Left lung (tissue), 10 donors: ENCODE results near the gene OTOG. TPM values are rescaled to one million over a fixed set of nuclear protein-coding genes. Genes with fewer than 3 reads are reported as not detected.

Experiments used
- ATAC-seq: fragments of 200-7000 bp; cut with Tn5 transposase; one replicate; pipeline ENCODE4 v1.9.1; 2020; ENCODE audit warnings: moderate library complexity
- DNase-seq, 4 donors: peaks; one replicate each; pipeline ENCODE4 v3.0.0-alpha.2; 2013 to 2020
- H3K27ac ChIP-seq, 2 donors: fragments of 200-600 bp; sonication (generic) in 1 of 2; one replicate each; pipeline versions ENCODE4 v1.5.0 to v1.8.0; 2020 to 2021
- H3K27me3 ChIP-seq, 2 donors: fragments of 200-600 bp; sonication (generic) in 1 of 2; one replicate each; pipeline versions ENCODE4 v1.5.0 to v1.8.0; 2020 to 2021
- H3K36me3 ChIP-seq, 2 donors: fragments of 200-600 bp; sonication (generic) in 1 of 2; one replicate each; pipeline versions ENCODE4 v1.5.0 to v1.8.0; 2020 to 2021
- H3K4me1 ChIP-seq, 2 donors: fragments of 200-600 bp; one replicate each; pipeline ENCODE4 v1.8.0; 2021
- H3K4me3 ChIP-seq, 2 donors: fragments of 200-600 bp; sonication (generic) in 1 of 2; one replicate each; pipeline versions ENCODE4 v1.5.0 to v1.8.0; 2020 to 2021; ENCODE audit warnings: mild to moderate bottlenecking in 1 of 2
- H3K9me3 ChIP-seq, 2 donors: fragments of 200-600 bp; sonication (generic) in 1 of 2; one replicate each; pipeline versions ENCODE4 v1.5.0 to v1.8.0; 2020 to 2021
- CTCF ChIP-seq, 2 donors: fragments of 200-600 bp; sonication (generic) in 1 of 2; IDR thresholded peaks; one replicate each; pipeline versions ENCODE4 v1.5.0 to v1.8.0; 2021; ENCODE audit warnings: antibody characterized with exemption in 2 of 2
- intact Hi-C, 2 donors: fragments of 100-400 bp; cut with DNase I; formaldehyde crosslinking; loops; one replicate each; pipeline versions ENCODE4 v1.11.2 to v1.14.2; 2022
- polyA plus RNA-seq, 6 donors: library from polyadenylated mRNA; unstranded; fragments of 120-200 nt; gene quantifications; one replicate each; pipeline ENCODE4 v1.2.1, GENCODE V29; 2013; ENCODE audit not compliant: insufficient read length in 6 of 6
- total RNA-seq, 2 donors: library from RNA; stranded (reverse); fragmentation: NEBNext Ultra II Directional; extraction: Animal tissue kit (Norgen Biotek cat#: 25700); gene quantifications; one replicate each; pipeline ENCODE4 v1.2.1, GENCODE V29; 2021
- donor health status: DM: no; HTN: yes; CAD: no.
- donor health status: DM: no; HTN: no; CAD: no.

The OTOG gene
- total and polyA plus RNA-seq, 8 donors, result 0.04 to 0.24 (median 0.11) TPM; not detected in 2

GRCh38 chr11:17528181-17528691 lies 18.8 kb upstream of the OTOG start:
- peak; percentile 90 for ATAC-seq
- Histone ChIP-seq H3K4me3 (no peak overlapping the region), H3K9me3 (no peaks in the 10 kb centered on the region), H3K27ac (no peak overlapping the region), H3K36me3 (no peaks in the 10 kb centered on the region), H3K4me1 (no peaks in the 10 kb centered on the region), H3K27me3 (peaks cover 0 to 12% of the 10 kb centered on the region in 2 donors)
- peak; percentile 47 to 64 for TF ChIP-seq CTCF (IDR thresholded peaks at IDR 0.05)
- DNase-seq, result peak in 3 of 4 donors; percentile 20 to 75 (median 39)
- intact Hi-C loops, result no loop called here

GRCh38 chr11:17528906-17529843 lies 17.9 kb upstream of the OTOG start:
- no peak for TF ChIP-seq CTCF (IDR thresholded peaks at IDR 0.05)
- Histone ChIP-seq H3K27ac (no peak overlapping the region), H3K9me3 (no peaks in the 10 kb centered on the region), H3K4me3 (no peak overlapping the region), H3K4me1 (no peaks in the 10 kb centered on the region), H3K36me3 (no peaks in the 10 kb centered on the region), H3K27me3 (peaks cover 0 to 16% of the 10 kb centered on the region in 2 donors)
- intact Hi-C loops, result no loop called here
- ATAC-seq (no peak), DNase-seq (peak in 1 of 4 donors; percentile 23)

GRCh38 chr11:17529844-17530185 lies 17.2 kb upstream of the OTOG start:
- Histone ChIP-seq H3K9me3 (no peaks in the 10 kb centered on the region), H3K27me3 (peaks cover 0 to 16% of the 10 kb centered on the region in 2 donors), H3K4me1 (no peaks in the 10 kb centered on the region), H3K27ac (no peak overlapping the region), H3K36me3 (no peaks in the 10 kb centered on the region), H3K4me3 (no peak overlapping the region)
- ATAC-seq, result no peak
- no peak for TF ChIP-seq CTCF (IDR thresholded peaks at IDR 0.05)
- intact Hi-C loops, result no loop called here
- no peak for DNase-seq

- no peaks in the 10 kb centered on the region for H3K9me3 ChIP-seq
- H3K27me3 ChIP-seq, result peaks cover 0 to 16% of the 10 kb centered on the region in 2 donors
- H3K36me3 ChIP-seq, result no peaks in the 10 kb centered on the region
- H3K27ac ChIP-seq, result no peak overlapping the region
- H3K4me3 ChIP-seq, result no peak overlapping the region
- TF ChIP-seq CTCF (IDR thresholded peaks at IDR 0.05), result no peak
- intact Hi-C loops, result no loop called here
- no peaks in the 10 kb centered on the region for H3K4me1 ChIP-seq
- no peak for DNase-seq
- ATAC-seq, result no peak
Measured at GRCh38 chr11:17531071-17531600, 15.9 kb upstream of the OTOG start.

GRCh38 chr11:17531636-17532113 lies 15.4 kb upstream of the OTOG start:
- Histone ChIP-seq H3K27ac (no peak overlapping the region), H3K4me1 (no peaks in the 10 kb centered on the region), H3K9me3 (no peaks in the 10 kb centered on the region), H3K27me3 (peaks cover 0 to 16% of the 10 kb centered on the region in 2 donors), H3K4me3 (no peak overlapping the region), H3K36me3 (no peaks in the 10 kb centered on the region)
- DNase-seq (no peak), ATAC-seq (no peak)
- TF ChIP-seq CTCF (IDR thresholded peaks at IDR 0.05), result no peak
- intact Hi-C loops, result no loop called here
